Measurements from ENCODE around the gene CLSTN3.

DNA sequence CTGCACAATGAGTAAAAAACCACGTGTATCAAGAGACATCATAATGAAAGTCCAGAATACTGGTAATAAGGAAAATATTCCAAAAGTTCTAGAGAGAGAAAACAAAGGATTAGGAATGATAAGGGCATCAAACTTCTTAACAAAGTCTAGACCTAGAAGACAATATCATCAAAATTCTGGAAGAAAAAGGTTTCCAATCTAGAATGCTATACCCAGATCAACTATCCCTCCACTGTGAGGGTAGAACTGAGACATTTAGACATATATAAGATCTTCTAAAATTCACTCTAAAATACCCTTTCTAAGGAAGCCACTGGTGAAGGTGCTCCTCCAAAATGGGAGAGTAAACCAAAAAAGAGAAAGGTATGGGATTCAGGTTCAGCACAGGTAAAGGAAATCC, 24.1 kb upstream of the CLSTN3 start:
- TF ChIP-seq, protein P1, sequence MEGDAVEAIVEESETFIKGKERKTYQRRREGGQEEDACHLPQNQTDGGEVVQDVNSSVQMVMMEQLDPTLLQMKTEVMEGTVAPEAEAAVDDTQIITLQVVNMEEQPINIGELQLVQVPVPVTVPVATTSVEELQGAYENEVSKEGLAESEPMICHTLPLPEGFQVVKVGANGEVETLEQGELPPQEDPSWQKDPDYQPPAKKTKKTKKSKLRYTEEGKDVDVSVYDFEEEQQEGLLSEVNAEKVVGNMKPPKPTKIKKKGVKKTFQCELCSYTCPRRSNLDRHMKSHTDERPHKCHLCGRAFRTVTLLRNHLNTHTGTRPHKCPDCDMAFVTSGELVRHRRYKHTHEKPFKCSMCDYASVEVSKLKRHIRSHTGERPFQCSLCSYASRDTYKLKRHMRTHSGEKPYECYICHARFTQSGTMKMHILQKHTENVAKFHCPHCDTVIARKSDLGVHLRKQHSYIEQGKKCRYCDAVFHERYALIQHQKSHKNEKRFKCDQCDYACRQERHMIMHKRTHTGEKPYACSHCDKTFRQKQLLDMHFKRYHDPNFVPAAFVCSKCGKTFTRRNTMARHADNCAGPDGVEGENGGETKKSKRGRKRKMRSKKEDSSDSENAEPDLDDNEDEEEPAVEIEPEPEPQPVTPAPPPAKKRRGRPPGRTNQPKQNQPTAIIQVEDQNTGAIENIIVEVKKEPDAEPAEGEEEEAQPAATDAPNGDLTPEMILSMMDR (IDR thresholded peaks at IDR 0.05), result no peak
- no peak for TF ChIP-seq POLR2A (IDR thresholded peaks at IDR 0.05)
